A549 treated with CpdA at 1 μM for 4 hours (cell line): ENCODE data around the gene ATXN7L3. TPM values are rescaled to one million over a fixed set of nuclear protein-coding genes. Genes with fewer than 3 reads are reported as not detected.

ENCODE experiments used
- total RNA-seq: library from RNA; stranded (reverse); fragments of 200-300 nt; extraction: Qiagen RNA extraction; gene quantifications from 5 replicates; pipeline ENCODE4 v1.2.3, GENCODE V29; 2022; ENCODE audit warnings: low read depth

ATXN7L3 gene, protein sequence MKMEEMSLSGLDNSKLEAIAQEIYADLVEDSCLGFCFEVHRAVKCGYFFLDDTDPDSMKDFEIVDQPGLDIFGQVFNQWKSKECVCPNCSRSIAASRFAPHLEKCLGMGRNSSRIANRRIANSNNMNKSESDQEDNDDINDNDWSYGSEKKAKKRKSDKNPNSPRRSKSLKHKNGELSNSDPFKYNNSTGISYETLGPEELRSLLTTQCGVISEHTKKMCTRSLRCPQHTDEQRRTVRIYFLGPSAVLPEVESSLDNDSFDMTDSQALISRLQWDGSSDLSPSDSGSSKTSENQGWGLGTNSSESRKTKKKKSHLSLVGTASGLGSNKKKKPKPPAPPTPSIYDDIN
- 55.1 to 69.0 TPM (median 65.1 TPM) in 5 replicates for total RNA-seq

DNA sequence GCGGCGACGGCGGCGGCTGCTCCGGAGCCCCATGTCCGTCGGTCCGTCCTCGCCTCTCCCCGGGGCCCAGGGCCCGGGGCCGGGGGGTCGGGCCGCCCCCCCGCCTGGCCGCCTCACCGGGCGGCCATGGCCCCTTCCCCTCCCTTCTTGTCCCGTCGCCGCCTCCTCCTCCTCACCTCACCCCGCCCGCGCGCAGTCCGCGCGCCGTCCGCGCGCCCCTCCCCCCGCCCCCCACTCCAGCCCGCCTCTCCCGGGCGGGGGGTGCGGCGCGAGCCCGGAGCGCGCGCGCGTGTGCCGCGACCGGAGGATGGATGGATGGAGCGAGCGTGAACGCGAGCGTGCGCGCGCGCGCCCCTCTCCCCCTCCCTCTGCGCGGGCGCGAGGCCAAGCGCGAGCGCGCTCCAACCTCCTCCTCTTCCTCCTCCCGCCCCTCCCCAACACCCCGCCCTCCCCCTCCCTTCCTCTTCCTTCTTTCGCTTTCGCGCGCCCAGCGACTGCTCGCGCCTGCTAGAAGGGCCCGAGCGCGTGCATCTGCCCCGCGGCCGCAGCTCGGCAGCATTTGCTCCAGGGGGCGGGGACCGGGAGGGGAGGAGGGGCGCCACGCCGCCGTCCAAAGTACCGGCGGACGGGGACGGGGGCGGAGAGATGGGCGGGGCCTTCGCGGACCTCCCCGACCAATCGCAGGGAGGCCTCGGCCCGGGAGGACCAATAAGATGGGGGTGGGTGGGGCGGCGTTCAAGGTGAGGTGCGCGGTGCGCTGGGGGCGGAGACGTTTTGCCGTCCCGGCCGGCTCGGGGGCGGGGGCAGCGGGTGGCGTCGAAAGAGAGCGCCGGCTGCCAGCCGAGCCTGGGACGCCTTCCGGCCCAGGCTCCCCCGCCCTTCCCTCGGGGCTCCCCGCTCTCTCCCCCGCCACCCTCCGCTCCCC, at the start of gene ATXN7L3:
Gene ATXN7L3 (minus strand): TSS at position 332 of the 925 bp plus-strand sequence. CDS start 1,814 bp downstream, outside the sequence.

DNA sequence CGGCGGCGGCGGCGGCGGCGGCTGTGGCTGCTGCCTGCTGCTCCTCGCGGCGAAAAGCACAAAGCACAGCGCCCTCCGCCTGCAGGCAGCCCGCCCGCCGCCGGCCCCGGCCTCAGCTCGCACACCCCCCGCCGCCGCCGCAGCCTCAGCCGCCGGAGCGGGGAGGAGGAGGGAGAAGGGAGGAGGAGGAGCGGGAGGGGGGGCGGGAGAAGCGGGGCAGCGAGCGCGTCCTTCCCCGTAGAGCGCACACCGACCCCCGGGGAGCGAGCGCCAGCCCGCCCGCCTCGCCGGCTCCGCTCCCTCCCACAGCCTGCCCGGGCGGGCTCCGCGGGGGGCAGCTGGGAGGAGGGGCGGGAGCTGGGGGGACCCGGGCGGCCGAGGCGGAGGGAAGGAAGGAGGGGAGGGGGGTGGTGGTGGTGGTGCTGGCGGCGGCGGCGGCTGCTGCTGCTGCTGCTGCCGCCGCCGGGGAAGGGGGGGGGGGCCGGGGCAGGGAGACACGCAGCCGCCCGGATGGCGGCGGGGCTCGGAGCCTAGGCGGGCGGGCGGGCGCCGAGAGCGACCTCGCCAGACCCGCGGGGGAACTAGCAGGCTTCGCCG, 20.0 kb upstream of the ATXN7L3 start, which contains the start of gene UBTF:
Gene UBTF (minus strand): TSS at position 60 of the 597 bp plus-strand sequence. CDS start 1,446 bp downstream, outside the sequence.

DNA sequence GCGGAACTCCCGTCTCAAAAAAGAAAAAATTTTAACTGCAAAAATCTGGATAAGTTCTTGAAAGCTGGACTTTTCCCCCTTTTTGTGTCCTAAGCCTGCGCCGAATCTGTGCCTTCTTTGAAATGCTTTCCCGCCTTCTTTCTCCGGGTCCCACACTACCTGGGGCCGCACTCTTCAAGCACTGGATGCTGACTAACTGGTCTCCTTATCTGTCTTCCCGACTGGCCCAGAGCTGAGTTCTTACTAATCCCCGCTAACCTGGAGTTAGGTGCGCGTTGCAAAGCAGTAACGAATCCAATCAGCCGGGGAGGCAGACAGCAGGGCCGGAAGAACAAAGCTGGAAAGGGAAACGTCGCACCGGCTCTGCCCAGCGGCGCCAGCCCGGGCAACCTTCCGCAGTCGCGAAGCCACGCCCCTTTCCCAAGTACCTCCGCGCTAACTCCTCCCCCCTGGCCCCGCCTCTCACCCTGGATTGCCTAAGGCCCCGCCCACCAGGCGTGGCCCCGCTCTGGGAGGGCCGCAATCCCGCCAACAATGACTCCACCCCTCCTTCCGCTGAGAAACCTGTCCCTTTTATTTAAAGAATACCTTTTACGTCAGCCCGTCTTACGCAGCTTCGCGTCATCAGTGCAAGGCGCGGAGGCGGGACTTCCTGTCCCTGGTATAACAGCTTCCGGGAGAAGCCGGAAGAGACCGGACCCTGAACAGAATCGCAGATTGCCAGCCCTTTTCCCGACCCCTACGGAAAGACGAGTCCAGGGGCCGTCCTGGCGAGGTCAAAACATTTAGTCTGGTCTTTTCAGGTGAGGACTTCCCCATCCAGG, 13.2 kb downstream of the ATXN7L3 start, which contains the start of gene TMUB2:
Gene TMUB2 (plus strand): TSS at position 666 of the 824 bp plus-strand sequence. CDS start 737 bp downstream, outside the sequence.

DNA sequence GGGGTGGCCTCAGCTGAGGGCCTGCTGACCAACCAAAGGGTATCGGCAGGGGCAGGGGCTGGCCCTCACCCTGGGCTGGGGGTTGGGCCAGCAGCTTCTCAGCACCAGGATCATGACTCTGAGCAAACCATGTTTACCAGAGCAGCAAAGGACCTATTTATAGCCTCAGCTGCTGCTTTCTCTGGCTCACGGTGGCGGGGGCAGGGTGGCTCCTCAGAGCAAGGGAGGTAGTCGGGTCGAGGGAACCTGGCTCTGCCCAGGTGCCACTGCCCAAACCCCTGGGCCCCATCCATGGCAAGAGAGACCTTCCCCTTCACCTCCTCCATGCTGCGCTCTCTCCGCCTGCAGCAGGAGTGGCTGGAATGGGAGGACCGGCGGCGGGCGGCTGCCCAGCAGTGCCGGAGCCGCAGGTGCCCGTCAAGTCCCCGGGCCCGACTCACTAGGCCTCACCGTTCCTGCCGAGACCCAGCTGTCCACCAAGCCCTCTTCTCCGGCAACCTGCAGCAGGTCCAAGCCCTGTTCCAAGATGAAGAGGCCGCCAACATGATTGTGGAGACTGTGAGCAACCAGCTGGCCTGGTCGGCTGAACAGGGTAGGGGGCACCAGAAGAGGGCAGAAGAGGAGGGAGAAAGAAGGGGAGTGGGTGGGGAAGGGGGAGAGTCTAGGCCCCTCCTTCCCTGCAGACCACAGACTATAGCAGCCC, 29.0 kb downstream of the ATXN7L3 start, which contains the start of gene ASB16:
Gene ASB16 (plus strand): TSS at position 206 of the 703 bp plus-strand sequence. CDS start 86 bp downstream, at position 292.

Other genes starting within 250 kb of the ATXN7L3 start
- gene PYY, start 245.9 kb downstream of the ATXN7L3 start, total RNA-seq = 0.11 TPM in 1 of 5 replicates, not detected in the others
- gene NAGS, start 195.3 kb downstream of the ATXN7L3 start, total RNA-seq = 0.75 to 1.1 TPM (median 0.94 TPM) in 5 replicates
- gene TMEM101, start 184.9 kb downstream of the ATXN7L3 start, total RNA-seq = 23.1 to 34.5 TPM (median 32.4 TPM) in 5 replicates
- 50.7 to 55.5 TPM (median 54.1 TPM) in 5 replicates for gene LSM12, start 133.2 kb downstream of the ATXN7L3 start, total RNA-seq
- 105 to 173 TPM (median 164 TPM) in 5 replicates for gene G6PC3, start 129.1 kb downstream of the ATXN7L3 start, total RNA-seq
- 13.6 to 15.8 TPM (median 14.3 TPM) in 5 replicates for gene HDAC5, start 76.2 kb downstream of the ATXN7L3 start, total RNA-seq
- gene HROB, start 58.0 kb downstream of the ATXN7L3 start, total RNA-seq = 8.1 to 10.5 TPM (median 9.5 TPM) in 5 replicates
- gene ASB16, start 29.2 kb downstream of the ATXN7L3 start, total RNA-seq = 0.17 TPM in 1 of 5 replicates, not detected in the others
- gene TMUB2, start 12.9 kb downstream of the ATXN7L3 start, total RNA-seq = 35.7 to 45.8 TPM (median 44.6 TPM) in 5 replicates
- 99.9 to 104 TPM (median 102 TPM) in 5 replicates for gene UBTF, start 19.8 kb upstream of the ATXN7L3 start, total RNA-seq
- gene SLC4A1, start 68.3 kb upstream of the ATXN7L3 start, total RNA-seq = 0.02 TPM in 1 of 5 replicates, not detected in the others
- 0.53 to 0.94 TPM (median 0.83 TPM) in 5 replicates for gene RUNDC3A, start 108.7 kb upstream of the ATXN7L3 start, total RNA-seq
- 145 to 215 TPM (median 198 TPM) in 5 replicates for gene SLC25A39, start 124.9 kb upstream of the ATXN7L3 start, total RNA-seq
- 217 to 252 TPM (median 238 TPM) in 5 replicates for gene GRN, start 145.4 kb upstream of the ATXN7L3 start, total RNA-seq
- gene FAM171A2, start 164.0 kb upstream of the ATXN7L3 start, total RNA-seq = 2.4 to 4.5 TPM (median 4.1 TPM) in 5 replicates
- gene ITGA2B, start 189.8 kb upstream of the ATXN7L3 start, total RNA-seq = 1.0 to 1.9 TPM (median 1.6 TPM) in 5 replicates